ENCODE measurements around the gene GRB2.
"Not testable (repeated sequence)": the region's sequence is repeated elsewhere in the genome, so short reads cannot be mapped to it uniquely, and the experiment has no call there.

GRB2 gene

GRCh38 chr17:75350029-75350428 lies 55.4 kb downstream of the GRB2 start:
- no peak for DNase-seq (ENCODE audit: low spot score)
- no peak overlapping the region for H3K27ac ChIP-seq (ENCODE audit: poor library complexity, severe bottlenecking)
- peaks cover 3% of the 10 kb centered on the region for H3K4me1 ChIP-seq (ENCODE audit: insufficient read depth, poor library complexity, severe bottlenecking)

GRCh38 chr17:75349589-75349988 lies 55.9 kb downstream of the GRB2 start:
- TF ChIP-seq, protein P1, sequence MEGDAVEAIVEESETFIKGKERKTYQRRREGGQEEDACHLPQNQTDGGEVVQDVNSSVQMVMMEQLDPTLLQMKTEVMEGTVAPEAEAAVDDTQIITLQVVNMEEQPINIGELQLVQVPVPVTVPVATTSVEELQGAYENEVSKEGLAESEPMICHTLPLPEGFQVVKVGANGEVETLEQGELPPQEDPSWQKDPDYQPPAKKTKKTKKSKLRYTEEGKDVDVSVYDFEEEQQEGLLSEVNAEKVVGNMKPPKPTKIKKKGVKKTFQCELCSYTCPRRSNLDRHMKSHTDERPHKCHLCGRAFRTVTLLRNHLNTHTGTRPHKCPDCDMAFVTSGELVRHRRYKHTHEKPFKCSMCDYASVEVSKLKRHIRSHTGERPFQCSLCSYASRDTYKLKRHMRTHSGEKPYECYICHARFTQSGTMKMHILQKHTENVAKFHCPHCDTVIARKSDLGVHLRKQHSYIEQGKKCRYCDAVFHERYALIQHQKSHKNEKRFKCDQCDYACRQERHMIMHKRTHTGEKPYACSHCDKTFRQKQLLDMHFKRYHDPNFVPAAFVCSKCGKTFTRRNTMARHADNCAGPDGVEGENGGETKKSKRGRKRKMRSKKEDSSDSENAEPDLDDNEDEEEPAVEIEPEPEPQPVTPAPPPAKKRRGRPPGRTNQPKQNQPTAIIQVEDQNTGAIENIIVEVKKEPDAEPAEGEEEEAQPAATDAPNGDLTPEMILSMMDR (IDR thresholded peaks at IDR 0.05; ENCODE audit: poor library complexity, severe bottlenecking), result no peak
- Histone ChIP-seq H3K4me1 (ENCODE audit: insufficient read depth, poor library complexity, severe bottlenecking) (peaks cover 3% of the 10 kb centered on the region), H3K27me3 (ENCODE audit: insufficient read depth, poor library complexity, severe bottlenecking) (no peaks in the 10 kb centered on the region), H3K4me3 (ENCODE audit: severe bottlenecking) (no peak overlapping the region), H3K9me3 (ENCODE audit: severe bottlenecking) (no peaks in the 10 kb centered on the region), H3K27ac (ENCODE audit: poor library complexity, severe bottlenecking) (no peak overlapping the region), H3K36me3 (ENCODE audit: low read depth) (no peaks in the 10 kb centered on the region)
- DNase-seq (ENCODE audit: low spot score) (no peak), ATAC-seq (ENCODE audit: low read depth) (no peak)

More at GRCh38 chr17:75350029-75350428, 55.4 kb downstream of the GRB2 start:
- H3K36me3 ChIP-seq (ENCODE audit: low read depth), result no peaks in the 10 kb centered on the region
- no peak overlapping the region for H3K4me3 ChIP-seq (ENCODE audit: severe bottlenecking)
- no peak for ATAC-seq (ENCODE audit: low read depth)
- H3K9me3 ChIP-seq (ENCODE audit: severe bottlenecking), result no peaks in the 10 kb centered on the region
- no peaks in the 10 kb centered on the region for H3K27me3 ChIP-seq (ENCODE audit: insufficient read depth, poor library complexity, severe bottlenecking)
- TF ChIP-seq, protein P1 (IDR thresholded peaks at IDR 0.05; ENCODE audit: poor library complexity, severe bottlenecking), result no peak

DNA sequence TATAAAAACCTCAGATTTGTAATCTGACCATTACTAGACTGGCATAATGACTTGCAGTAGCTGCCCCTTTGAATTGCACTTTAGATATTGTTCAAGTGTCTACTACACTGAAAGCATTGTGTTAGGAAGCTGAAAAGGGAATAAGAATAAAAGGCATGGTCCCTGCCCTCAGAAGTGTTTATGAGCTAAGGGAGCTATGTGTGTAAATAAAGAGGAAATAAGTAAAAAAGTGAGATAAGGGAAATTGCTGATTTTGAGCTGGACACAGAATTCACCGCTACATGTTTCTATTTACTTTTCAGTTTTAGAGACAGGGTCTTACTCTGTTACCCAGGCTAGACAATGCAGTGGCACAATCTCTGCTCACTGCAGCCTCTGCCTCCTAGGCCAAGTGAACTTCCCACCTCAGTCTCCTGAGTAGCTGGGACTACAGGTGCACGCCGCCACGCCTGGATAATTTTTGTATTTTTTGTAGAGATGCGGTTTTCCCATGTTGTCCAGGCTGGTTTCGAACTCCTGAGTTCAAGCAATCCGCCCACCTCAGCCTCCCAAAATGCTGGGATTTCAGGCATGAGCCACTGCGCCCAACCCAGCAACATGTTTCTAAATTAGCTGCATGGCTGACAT lies 57.0 kb downstream of the GRB2 start:
- Histone ChIP-seq H3K9me3 (ENCODE audit: severe bottlenecking) (no peaks in the 10 kb centered on the region), H3K27ac (ENCODE audit: poor library complexity, severe bottlenecking) (no peak overlapping the region), H3K27me3 (ENCODE audit: insufficient read depth, poor library complexity, severe bottlenecking) (no peaks in the 10 kb centered on the region), H3K4me1 (ENCODE audit: insufficient read depth, poor library complexity, severe bottlenecking) (peaks cover 3% of the 10 kb centered on the region), H3K36me3 (ENCODE audit: low read depth) (no peaks in the 10 kb centered on the region), H3K4me3 (ENCODE audit: severe bottlenecking) (no peak overlapping the region)
- TF ChIP-seq, protein P1 (IDR thresholded peaks at IDR 0.05; ENCODE audit: poor library complexity, severe bottlenecking), result no peak
- ATAC-seq (ENCODE audit: low read depth) (no peak), DNase-seq (ENCODE audit: low spot score) (no peak)

GRCh38 chr17:75346906-75347305 lies 58.6 kb downstream of the GRB2 start:
- no peak overlapping the region for H3K4me3 ChIP-seq (ENCODE audit: severe bottlenecking)
- no peaks in the 10 kb centered on the region for H3K4me1 ChIP-seq (ENCODE audit: insufficient read depth, poor library complexity, severe bottlenecking)
- TF ChIP-seq, protein P1 (IDR thresholded peaks at IDR 0.05; ENCODE audit: poor library complexity, severe bottlenecking), result no peak
- ATAC-seq (ENCODE audit: low read depth) (peak; percentile 42; the same call in 2 of the 3 replicates), DNase-seq (ENCODE audit: low spot score) (no peak)
- H3K9me3 ChIP-seq (ENCODE audit: severe bottlenecking), result no peaks in the 10 kb centered on the region
- no peaks in the 10 kb centered on the region for H3K27me3 ChIP-seq (ENCODE audit: insufficient read depth, poor library complexity, severe bottlenecking)
- no peak overlapping the region for H3K27ac ChIP-seq (ENCODE audit: poor library complexity, severe bottlenecking)
- no peaks in the 10 kb centered on the region for H3K36me3 ChIP-seq (ENCODE audit: low read depth)

- H3K4me1 ChIP-seq (ENCODE audit: insufficient read depth, poor library complexity, severe bottlenecking); ATAC-seq (ENCODE audit: low read depth); DNase-seq (ENCODE audit: low spot score); H3K27me3 ChIP-seq (ENCODE audit: insufficient read depth, poor library complexity, severe bottlenecking); H3K36me3 ChIP-seq (ENCODE audit: low read depth); H3K4me3 ChIP-seq (ENCODE audit: severe bottlenecking); H3K27ac ChIP-seq (ENCODE audit: poor library complexity, severe bottlenecking); H3K9me3 ChIP-seq (ENCODE audit: severe bottlenecking): not testable (repeated sequence)
Observed at GRCh38 chr17:75346368-75346767, 59.1 kb downstream of the GRB2 start.
